Adipocyte (in vitro differentiated cells): ENCODE data around the gene MEGF6.

Experiments
- DNase-seq: peaks from one replicate; pipeline ENCODE4 v3.0.0-alpha.2; 2015; ENCODE audit warnings: low read depth
- H3K27me3 ChIP-seq: replicated peaks from 2 replicates; pipeline ENCODE4 v1.7.0; 2013; ENCODE audit warnings: mild to moderate bottlenecking, low read length, moderate library complexity; ENCODE audit not compliant: control insufficient read depth, insufficient read depth
- H3K36me3 ChIP-seq: 2 replicates; pipeline ENCODE4 v1.7.0; 2013; ENCODE audit warnings: low read length, mild to moderate bottlenecking, moderate library complexity; ENCODE audit not compliant: control insufficient read depth, insufficient read depth, severe bottlenecking
- H3K4me1 ChIP-seq: 2 replicates; pipeline ENCODE4 v1.7.0; 2013; ENCODE audit warnings: mild to moderate bottlenecking, low read length, moderate library complexity; ENCODE audit not compliant: control insufficient read depth, insufficient read depth
- H3K4me3 ChIP-seq: 2 replicates; pipeline ENCODE4 v1.7.0; 2013; ENCODE audit warnings: mild to moderate bottlenecking, low read length, moderate library complexity
- H3K9ac ChIP-seq: 2 replicates; pipeline ENCODE4 v1.7.0; 2013; ENCODE audit warnings: mild to moderate bottlenecking, low read length, moderate library complexity
- H3K9me3 ChIP-seq: 2 replicates; pipeline ENCODE4 v1.7.0; 2013; ENCODE audit warnings: mild to moderate bottlenecking, low read length, moderate library complexity; ENCODE audit not compliant: control insufficient read depth

The MEGF6 gene

GRCh38 chr1:3444736-3445135, 166.6 kb downstream of the MEGF6 start:
- Histone ChIP-seq H3K9me3 (peaks cover 33% of the 10 kb centered on the region), H3K4me3 (no peak overlapping the region), H3K4me1 (no peaks in the 10 kb centered on the region), H3K9ac (no peak overlapping the region), H3K36me3 (no peaks in the 10 kb centered on the region), H3K27me3 (peaks cover 62% of the 10 kb centered on the region)
- no peak for DNase-seq

GRCh38 chr1:3444298-3444697, 167.0 kb downstream of the MEGF6 start:
- no peak for DNase-seq
- H3K36me3 ChIP-seq = no peaks in the 10 kb centered on the region
- H3K9ac ChIP-seq = no peak overlapping the region
- H3K9me3 ChIP-seq = peaks cover 33% of the 10 kb centered on the region
- H3K27me3 ChIP-seq = peaks cover 62% of the 10 kb centered on the region
- H3K4me1 ChIP-seq = no peaks in the 10 kb centered on the region
- no peak overlapping the region for H3K4me3 ChIP-seq

- Histone ChIP-seq H3K9ac (no peak overlapping the region), H3K9me3 (peaks cover 33% of the 10 kb centered on the region), H3K4me1 (no peaks in the 10 kb centered on the region), H3K36me3 (no peaks in the 10 kb centered on the region), H3K27me3 (peaks cover 61% of the 10 kb centered on the region), H3K4me3 (no peak overlapping the region)
- no peak for DNase-seq
These were observed 167.5 kb downstream of the MEGF6 start for GRCh38 chr1:3443807-3444206.

GRCh38 chr1:3442901-3443300, 168.4 kb downstream of the MEGF6 start:
- H3K4me1 ChIP-seq = no peaks in the 10 kb centered on the region
- H3K9ac ChIP-seq = no peak overlapping the region
- H3K27me3 ChIP-seq = peaks cover 62% of the 10 kb centered on the region
- no peak overlapping the region for H3K4me3 ChIP-seq
- DNase-seq = no peak
- H3K9me3 ChIP-seq = peaks cover 31% of the 10 kb centered on the region
- H3K36me3 ChIP-seq = no peaks in the 10 kb centered on the region

- Histone ChIP-seq H3K9ac (no peak overlapping the region), H3K9me3 (peaks cover 30% of the 10 kb centered on the region), H3K36me3 (no peaks in the 10 kb centered on the region), H3K4me1 (no peaks in the 10 kb centered on the region), H3K4me3 (no peak overlapping the region), H3K27me3 (peaks cover 57% of the 10 kb centered on the region)
- DNase-seq = no peak
These were observed 169.0 kb downstream of the MEGF6 start for GRCh38 chr1:3442331-3442730.

- H3K4me1 ChIP-seq = no peaks in the 10 kb centered on the region
- no peaks in the 10 kb centered on the region for H3K36me3 ChIP-seq
- no peak overlapping the region for H3K9ac ChIP-seq
- peaks cover 55% of the 10 kb centered on the region for H3K27me3 ChIP-seq
- peaks cover 31% of the 10 kb centered on the region for H3K9me3 ChIP-seq
- no peak overlapping the region for H3K4me3 ChIP-seq
- DNase-seq = no peak
These were observed 169.4 kb downstream of the MEGF6 start for GRCh38 chr1:3441880-3442279.

GRCh38 chr1:3441410-3441847, 169.9 kb downstream of the MEGF6 start:
- H3K9me3 ChIP-seq = peaks cover 29% of the 10 kb centered on the region
- H3K27me3 ChIP-seq = peaks cover 57% of the 10 kb centered on the region
- DNase-seq = no peak
- H3K4me3 ChIP-seq = no peak overlapping the region
- H3K9ac ChIP-seq = no peak overlapping the region
- no peaks in the 10 kb centered on the region for H3K36me3 ChIP-seq
- H3K4me1 ChIP-seq = no peaks in the 10 kb centered on the region

GRCh38 chr1:3440711-3441409, 170.4 kb downstream of the MEGF6 start:
- H3K4me3 ChIP-seq = no peak overlapping the region
- peaks cover 61% of the 10 kb centered on the region for H3K27me3 ChIP-seq
- DNase-seq = no peak
- no peaks in the 10 kb centered on the region for H3K4me1 ChIP-seq
- peaks cover 24% of the 10 kb centered on the region for H3K9me3 ChIP-seq
- no peaks in the 10 kb centered on the region for H3K36me3 ChIP-seq
- no peak overlapping the region for H3K9ac ChIP-seq

- Histone ChIP-seq H3K27me3 (peaks cover 58% of the 10 kb centered on the region), H3K9me3 (peaks cover 19% of the 10 kb centered on the region), H3K9ac (no peak overlapping the region), H3K36me3 (no peaks in the 10 kb centered on the region), H3K4me1 (no peaks in the 10 kb centered on the region), H3K4me3 (no peak overlapping the region)
- DNase-seq = no peak
These were observed 171.0 kb downstream of the MEGF6 start for GRCh38 chr1:3440300-3440681.
